Breast epithelium (tissue), 4 donors: ENCODE measurements around the gene ZNF213. TPM values are rescaled to one million over a fixed set of nuclear protein-coding genes. Genes with fewer than 3 reads are reported as not detected.

Experiments
- DNase-seq, 2 donors: peaks; one replicate each; pipeline ENCODE4 v3.0.0-alpha.2; 2019; ENCODE audit warnings: low spot score in 2 of 2
- H3K27ac ChIP-seq, 2 donors: fragments of 200-600 bp; sonication (generic) in 1 of 2; one replicate each; pipeline ENCODE4 v1.5.1; 2016 to 2019; ENCODE audit warnings: mild to moderate bottlenecking in 1 of 2
- H3K27me3 ChIP-seq, 2 donors: fragments of 200-600 bp; sonication (generic) in 1 of 2; one replicate each; pipeline versions ENCODE4 v1.5.1 to v1.6.0; 2017 to 2019; ENCODE audit warnings: control low read depth in 1 of 2, mild to moderate bottlenecking in 1 of 2
- H3K36me3 ChIP-seq: fragments of 200-600 bp; one replicate; pipeline ENCODE4 v1.5.1; 2019
- H3K4me1 ChIP-seq, 2 donors: fragments of 200-600 bp; sonication (generic); one replicate each; pipeline ENCODE4 v1.5.1; 2016 to 2019; ENCODE audit warnings: control low read depth in 1 of 2
- H3K4me3 ChIP-seq, 3 donors: fragments of 200-600 bp; sonication (generic); 1 replicate in 2 of 3; 2 replicates in 1 of 3; pipeline ENCODE4 v1.5.1; 2016 to 2019; ENCODE audit warnings: mild to moderate bottlenecking in 3 of 3, moderate library complexity in 2 of 3
- H3K9me3 ChIP-seq, 2 donors: fragments of 200-600 bp; sonication (generic) in 1 of 2; one replicate each; pipeline ENCODE4 v1.5.1; 2016 to 2019; ENCODE audit warnings: control low read depth in 1 of 2
- POLR2A ChIP-seq: fragments of 450-650 bp; IDR thresholded peaks from one replicate; pipeline ENCODE4 v1.6.1; 2016; ENCODE audit warnings: antibody characterized with exemption, mild to moderate bottlenecking, moderate library complexity
- POLR2AphosphoS5 ChIP-seq, 3 donors: sonication (generic); formaldehyde crosslinking; IDR thresholded peaks; one replicate each; pipeline ENCODE4 v1.6.1; 2017; ENCODE audit warnings: antibody characterized with exemption in 3 of 3
- intact Hi-C: fragments of 100-400 bp; cut with DNase I; formaldehyde crosslinking; loops from one replicate; pipeline ENCODE4 v1.15.1; 2023; ENCODE audit warnings: low total_unique reads
- total RNA-seq, 3 donors: library from RNA; depleted of rRNA; stranded (reverse); fragments of >200 nt; gene quantifications; one replicate each; pipeline ENCODE4 v1.1.0, GENCODE V29; 2016
- TF ChIP-seq, protein P1 (sequence below), 3 donors: fragments of 450-650 bp; IDR thresholded peaks; one replicate each; pipeline ENCODE4 v1.5.1; 2016 to 2017; ENCODE audit warnings: antibody characterized with exemption in 3 of 3, mild to moderate bottlenecking in 3 of 3, moderate library complexity in 3 of 3

Gene ZNF213
- total RNA-seq, 3 donors from 2014 or later: 4.0 to 5.6 (median 5.6) TPM

GRCh38 chr16:3157229-3158025, 22.6 kb downstream of the ZNF213 start:
- peak; percentile 66 to 77 for DNase-seq
- H3K9me3 ChIP-seq: no peaks in the 10 kb centered on the region
- intact Hi-C loops: no loop called here

DNA sequence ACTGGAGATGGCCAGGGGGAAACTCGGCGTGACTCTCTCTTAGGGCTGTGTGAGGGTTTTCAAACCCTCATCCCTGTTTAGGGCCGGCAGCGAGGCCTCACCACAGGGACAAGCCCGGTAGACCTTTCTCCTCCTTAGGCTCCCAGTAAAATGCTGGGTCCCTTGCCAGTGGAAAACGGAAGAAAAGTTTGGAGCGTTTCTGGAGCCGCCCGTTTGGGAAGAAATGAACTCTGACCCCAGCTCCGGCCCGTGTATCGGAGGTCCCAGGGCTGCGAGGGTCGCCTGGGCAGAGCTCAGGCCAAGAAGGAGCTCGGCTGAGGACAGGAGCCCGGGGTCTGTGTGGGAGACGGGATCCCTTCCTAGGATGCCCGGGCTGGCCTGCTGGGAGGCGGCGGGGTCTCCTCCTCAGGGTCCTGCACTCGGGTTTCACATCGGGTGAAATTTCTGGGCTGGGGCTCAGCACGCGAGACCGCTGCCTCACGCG, 23.2 kb downstream of the ZNF213 start:
- Histone ChIP-seq H3K4me3 (peak overlapping the region; percentile 81 to 95 (median 88)), H3K27me3 (no peaks in the 10 kb centered on the region), H3K36me3 (no peaks in the 10 kb centered on the region), H3K27ac (peak overlapping the region; percentile 93), H3K9me3 (no peaks in the 10 kb centered on the region), H3K4me1 (no peaks in the 10 kb centered on the region)
- TF ChIP-seq POLR2A: no peak
- TF ChIP-seq, protein P1, sequence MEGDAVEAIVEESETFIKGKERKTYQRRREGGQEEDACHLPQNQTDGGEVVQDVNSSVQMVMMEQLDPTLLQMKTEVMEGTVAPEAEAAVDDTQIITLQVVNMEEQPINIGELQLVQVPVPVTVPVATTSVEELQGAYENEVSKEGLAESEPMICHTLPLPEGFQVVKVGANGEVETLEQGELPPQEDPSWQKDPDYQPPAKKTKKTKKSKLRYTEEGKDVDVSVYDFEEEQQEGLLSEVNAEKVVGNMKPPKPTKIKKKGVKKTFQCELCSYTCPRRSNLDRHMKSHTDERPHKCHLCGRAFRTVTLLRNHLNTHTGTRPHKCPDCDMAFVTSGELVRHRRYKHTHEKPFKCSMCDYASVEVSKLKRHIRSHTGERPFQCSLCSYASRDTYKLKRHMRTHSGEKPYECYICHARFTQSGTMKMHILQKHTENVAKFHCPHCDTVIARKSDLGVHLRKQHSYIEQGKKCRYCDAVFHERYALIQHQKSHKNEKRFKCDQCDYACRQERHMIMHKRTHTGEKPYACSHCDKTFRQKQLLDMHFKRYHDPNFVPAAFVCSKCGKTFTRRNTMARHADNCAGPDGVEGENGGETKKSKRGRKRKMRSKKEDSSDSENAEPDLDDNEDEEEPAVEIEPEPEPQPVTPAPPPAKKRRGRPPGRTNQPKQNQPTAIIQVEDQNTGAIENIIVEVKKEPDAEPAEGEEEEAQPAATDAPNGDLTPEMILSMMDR (IDR thresholded peaks at IDR 0.05): no peak
- no peak for TF ChIP-seq POLR2AphosphoS5 (IDR thresholded peaks at IDR 0.05)
- no peak for DNase-seq
- intact Hi-C loops: no loop called here

More at GRCh38 chr16:3157229-3158025, 22.6 kb downstream of the ZNF213 start:
- H3K4me3 ChIP-seq: peak overlapping the region; percentile 81 to 95 (median 88)
- H3K36me3 ChIP-seq: no peaks in the 10 kb centered on the region
- TF ChIP-seq POLR2AphosphoS5 (IDR thresholded peaks at IDR 0.05) (peak in 2 of 3 donors; percentile 23 to 31), POLR2A (no peak)
- TF ChIP-seq, protein P1 (IDR thresholded peaks at IDR 0.05): no peak
- H3K4me1 ChIP-seq: no peaks in the 10 kb centered on the region
- H3K27me3 ChIP-seq: no peaks in the 10 kb centered on the region
- H3K27ac ChIP-seq: peak overlapping the region; percentile 93

DNA sequence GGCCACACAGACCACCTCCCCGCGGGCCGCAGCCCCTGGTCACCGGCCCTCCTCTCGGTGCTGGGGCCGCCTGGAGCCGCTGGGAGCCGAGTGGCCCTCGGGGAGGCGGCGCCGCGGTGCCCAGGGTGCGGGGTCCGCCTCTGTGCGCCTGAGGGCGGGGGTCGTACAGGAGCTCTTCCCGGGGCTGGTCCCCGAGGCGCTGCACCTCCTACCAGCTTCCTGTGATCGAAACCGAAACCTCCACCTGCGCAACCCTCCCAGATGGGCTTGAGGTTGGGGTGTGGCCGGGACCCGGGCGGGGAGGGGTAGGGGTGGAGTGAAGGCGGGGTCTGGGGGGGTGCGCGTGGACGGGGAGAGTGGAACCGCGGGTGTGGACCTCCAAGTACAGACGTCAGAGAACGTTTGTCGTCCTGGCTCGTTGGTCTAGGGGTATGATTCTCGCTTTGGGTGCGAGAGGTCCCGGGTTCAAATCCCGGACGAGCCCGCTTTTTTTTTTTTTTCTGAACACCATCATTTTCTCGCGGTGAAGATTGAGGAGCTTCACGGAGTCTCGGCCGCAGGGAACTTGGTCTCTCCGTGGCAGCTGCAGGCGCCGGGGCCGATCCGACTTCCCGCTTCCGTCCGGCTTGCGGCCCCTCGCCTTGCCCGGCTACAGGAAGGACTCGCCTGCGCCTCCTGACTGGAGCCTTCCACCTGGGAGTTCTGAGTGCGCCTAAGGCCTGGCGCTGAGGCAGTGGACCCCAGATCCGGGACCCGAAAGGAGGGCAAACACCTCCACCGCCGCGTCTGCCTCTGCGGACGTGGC, 23.9 kb downstream of the ZNF213 start:
- peak; percentile 89 to 98 for DNase-seq
- Histone ChIP-seq H3K27me3 (no peaks in the 10 kb centered on the region), H3K27ac (peak overlapping the region; percentile 93), H3K36me3 (no peaks in the 10 kb centered on the region), H3K4me3 (peak overlapping the region; percentile 81 to 95 (median 88)), H3K9me3 (no peaks in the 10 kb centered on the region), H3K4me1 (no peaks in the 10 kb centered on the region)
- intact Hi-C loops: no loop called here
- no peak for TF ChIP-seq POLR2A
- TF ChIP-seq POLR2AphosphoS5 (IDR thresholded peaks at IDR 0.05): peak; percentile 6 to 52 (median 30)

- intact Hi-C loops: loop anchor here (10.0 kb wide), 1 partner anchor 107 kb away; no protein-coding TSS in a partner anchor
- Histone ChIP-seq H3K27ac (no peak overlapping the region), H3K4me1 (no peaks in the 10 kb centered on the region), H3K36me3 (no peaks in the 10 kb centered on the region), H3K27me3 (no peaks in the 10 kb centered on the region), H3K9me3 (no peaks in the 10 kb centered on the region), H3K4me3 (no peak overlapping the region)
- DNase-seq: no peak
- TF ChIP-seq POLR2AphosphoS5 (IDR thresholded peaks at IDR 0.05) (no peak), POLR2A (no peak)
- TF ChIP-seq, protein P1 (IDR thresholded peaks at IDR 0.05): no peak
Measured at GRCh38 chr16:3161235-3162018, 26.6 kb downstream of the ZNF213 start.
